Right ventricle myocardium inferior (tissue), 1 donor: ENCODE data around the gene PLA2G4E. TPM values are rescaled to one million over a fixed set of nuclear protein-coding genes. Genes with fewer than 3 reads are reported as not detected.

ENCODE experiments used
- ATAC-seq: fragments of 200-7000 bp; cut with Tn5 transposase; one replicate; pipeline ENCODE4 v1.9.1; 2020; ENCODE audit warnings: mild to moderate bottlenecking, moderate library complexity
- DNase-seq: peaks from one replicate; pipeline ENCODE4 v3.0.0; 2021; ENCODE audit errors: missing footprints
- intact Hi-C: fragments of 100-400 bp; cut with DNase I; formaldehyde crosslinking; loops from one replicate; pipeline ENCODE4 v1.11.0; 2022
- total RNA-seq: library from RNA; stranded (reverse); fragmentation: NEBNext Ultra II Directional; extraction: Animal tissue kit (Norgen Biotek cat#: 25700); gene quantifications from one replicate; pipeline ENCODE4 v1.2.1, GENCODE V29; 2021
- donor health status: DM: no; HTN: yes; CAD: no; lungs with severe emphysema.

The PLA2G4E gene
- total RNA-seq, 1 donor from 2014 or later, result 0.05 TPM

DNA sequence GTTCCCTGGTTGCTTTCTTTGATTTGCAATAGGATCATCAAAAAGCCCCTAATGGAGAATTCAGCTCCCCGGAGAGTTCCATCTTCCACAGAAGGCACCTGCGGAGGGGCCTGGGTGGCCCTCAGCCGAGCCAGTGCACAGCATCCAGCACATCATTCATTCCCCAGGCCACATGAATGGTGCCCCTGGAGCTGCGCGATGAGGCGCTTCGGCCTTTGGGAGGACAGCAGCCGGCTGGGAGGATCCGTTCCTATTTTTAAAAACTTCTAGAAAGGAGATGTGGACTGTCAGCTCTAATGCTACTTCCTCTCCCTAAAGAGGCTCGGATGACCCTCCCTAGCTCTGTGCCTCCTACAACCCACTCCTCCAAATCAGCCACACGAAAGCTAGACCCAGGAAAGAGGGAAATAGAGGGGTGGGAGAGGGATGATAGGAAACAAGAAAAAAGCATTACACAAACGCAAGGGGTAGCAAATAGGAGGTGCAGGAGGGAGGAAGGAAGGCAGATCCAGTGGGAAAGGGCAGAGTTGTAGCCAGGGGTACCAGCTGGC, 68.8 kb downstream of the PLA2G4E start:
- intact Hi-C loops, result no loop called here
- ATAC-seq, result no peak

GRCh38 chr15:41951571-41951970, 69.3 kb downstream of the PLA2G4E start:
- DNase-seq (no peak), ATAC-seq (no peak)
- intact Hi-C loops, result no loop called here

More for the DNA sequence above, 68.8 kb downstream of the PLA2G4E start:
- DNase-seq, result no peak

DNA sequence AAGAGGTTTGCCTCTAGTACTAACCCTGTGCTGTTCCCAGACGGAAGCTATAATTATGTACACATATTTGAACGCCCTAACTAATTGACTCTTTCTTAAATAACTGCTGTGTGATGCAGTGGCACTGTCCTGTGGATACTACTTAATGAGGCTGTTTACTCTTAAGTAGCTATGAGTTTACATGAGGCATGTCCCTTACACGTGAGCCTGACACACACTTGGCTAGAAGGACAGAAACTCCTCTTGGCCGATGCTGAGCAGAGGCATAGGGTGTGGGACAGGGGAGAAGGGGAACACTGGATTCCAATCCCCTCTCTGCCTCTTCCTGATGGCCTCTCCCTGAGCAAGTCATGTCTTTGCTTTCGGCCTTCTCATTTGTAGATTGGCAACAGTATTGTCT, 70.4 kb downstream of the PLA2G4E start:
- ATAC-seq (no peak), DNase-seq (no peak)
- intact Hi-C loops, result no loop called here

- intact Hi-C loops, result no loop called here
- DNase-seq (no peak), ATAC-seq (no peak)
Measured at GRCh38 chr15:41950127-41950483, 70.7 kb downstream of the PLA2G4E start.

- no peak for ATAC-seq
- no peak for DNase-seq
- intact Hi-C loops, result no loop called here
Measured at GRCh38 chr15:41949401-41950126, 71.3 kb downstream of the PLA2G4E start.

GRCh38 chr15:41948490-41948889, 72.4 kb downstream of the PLA2G4E start:
- ATAC-seq, result no peak
- intact Hi-C loops, result no loop called here
- DNase-seq, result no peak

DNA sequence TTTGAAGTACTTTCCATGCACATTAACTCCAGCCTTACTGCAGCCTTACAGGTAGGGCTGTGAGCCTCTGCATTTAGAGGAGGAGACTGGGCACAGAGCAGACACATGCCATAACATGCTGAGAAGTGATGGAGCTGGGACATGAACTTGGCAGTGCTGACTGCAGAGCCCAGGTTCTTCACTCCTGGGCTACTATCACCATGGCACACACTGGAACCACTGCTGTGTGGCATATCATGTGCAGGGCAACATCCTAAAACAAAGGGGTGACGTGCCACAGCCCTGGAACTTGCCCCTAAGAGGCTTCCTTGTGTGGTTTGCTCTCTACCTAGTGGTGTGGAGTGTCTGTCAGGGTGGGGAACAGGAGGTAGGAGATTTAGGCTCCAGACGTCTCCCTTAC, 73.9 kb downstream of the PLA2G4E start:
- DNase-seq, result no peak
- ATAC-seq, result peak; percentile 84
- intact Hi-C loops, result no loop called here

DNA sequence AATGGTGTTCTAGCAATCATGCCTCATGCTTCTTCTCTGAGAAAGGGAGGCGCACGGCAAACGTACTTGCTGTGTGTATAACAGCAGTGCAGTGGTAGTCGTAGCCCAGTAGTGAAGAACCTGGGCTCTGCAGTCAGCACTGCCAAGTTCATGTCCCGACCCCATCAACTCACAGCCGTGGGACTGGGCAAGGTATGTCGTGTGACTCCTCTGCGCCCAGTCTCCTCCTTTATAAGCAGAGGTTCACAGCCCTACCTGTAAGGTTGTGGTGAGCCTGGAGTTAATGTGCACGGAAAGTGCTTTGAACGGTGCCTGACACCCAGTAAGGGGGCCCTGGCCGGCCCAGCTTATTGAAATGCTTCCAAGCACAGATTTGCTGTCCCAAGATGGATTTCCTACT, 75.1 kb downstream of the PLA2G4E start:
- intact Hi-C loops, result loop anchor here (2.0 kb wide), 1 partner anchor 29 kb away; no protein-coding TSS in a partner anchor
- DNase-seq, result no peak
- peak; percentile 62 for ATAC-seq

DNA sequence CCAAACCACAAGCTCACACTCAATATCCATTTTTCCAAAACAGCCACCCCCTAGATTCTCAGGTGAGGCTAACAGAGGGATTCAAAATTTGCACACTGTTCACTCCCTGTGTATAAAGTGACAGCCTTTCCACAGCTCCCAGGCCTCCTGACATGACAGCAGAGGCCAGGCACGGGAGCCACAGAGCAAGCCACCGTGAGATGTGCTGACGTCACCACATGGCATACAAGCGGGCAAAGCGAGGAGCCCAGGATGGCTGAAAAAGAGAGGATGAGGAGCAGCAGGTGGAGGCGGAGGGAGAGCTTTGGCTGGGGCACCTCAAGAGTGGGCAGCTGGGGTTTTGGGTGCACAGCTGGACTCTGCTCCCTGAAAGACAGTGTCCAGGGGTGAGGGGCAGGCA, 75.6 kb downstream of the PLA2G4E start:
- no peak for ATAC-seq
- no peak for DNase-seq
- intact Hi-C loops, result loop anchor here (2.0 kb wide), 1 partner anchor 28 kb away; no protein-coding TSS in a partner anchor

GRCh38 chr15:41944313-41944940, 76.4 kb downstream of the PLA2G4E start:
- intact Hi-C loops, result loop anchor here (2.0 kb wide), 1 partner anchor 28 kb away; no protein-coding TSS in a partner anchor
- ATAC-seq (peak; percentile 49), DNase-seq (no peak)

- intact Hi-C loops, result loop anchor here (2.0 kb wide), 1 partner anchor 27 kb away; no protein-coding TSS in a partner anchor
- DNase-seq (no peak), ATAC-seq (no peak)
Measured at GRCh38 chr15:41943543-41944312, 77.1 kb downstream of the PLA2G4E start.

- DNase-seq, result no peak
- no peak for ATAC-seq
- intact Hi-C loops, result no loop called here
Measured at GRCh38 chr15:41942886-41943285, 78.0 kb downstream of the PLA2G4E start.

GRCh38 chr15:41941644-41942415, 79.0 kb downstream of the PLA2G4E start:
- intact Hi-C loops, result no loop called here
- no peak for DNase-seq
- no peak for ATAC-seq

DNA sequence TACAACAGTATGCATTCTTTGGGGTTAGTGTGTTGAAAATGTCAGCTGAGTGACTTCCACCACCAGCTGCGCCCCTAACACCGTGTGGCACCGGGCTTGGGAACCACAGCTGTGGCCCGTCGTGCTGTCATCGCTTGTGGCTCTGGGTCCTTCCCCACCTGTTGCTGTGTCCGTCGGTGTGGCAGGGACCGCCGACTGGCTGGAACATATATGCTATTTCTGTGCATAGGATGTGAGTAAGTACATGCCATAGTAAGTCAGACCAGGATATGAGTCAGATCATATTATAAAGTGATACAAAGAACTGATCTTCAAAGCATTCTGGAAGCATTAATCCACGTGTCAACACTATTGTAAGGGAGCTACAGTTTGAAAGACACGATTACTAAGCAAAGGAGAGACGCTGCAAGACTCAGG, 80.4 kb downstream of the PLA2G4E start:
- intact Hi-C loops, result no loop called here
- ATAC-seq (no peak), DNase-seq (no peak)

GRCh38 chr15:41939986-41940385, 80.9 kb downstream of the PLA2G4E start:
- DNase-seq (no peak), ATAC-seq (no peak)

DNA sequence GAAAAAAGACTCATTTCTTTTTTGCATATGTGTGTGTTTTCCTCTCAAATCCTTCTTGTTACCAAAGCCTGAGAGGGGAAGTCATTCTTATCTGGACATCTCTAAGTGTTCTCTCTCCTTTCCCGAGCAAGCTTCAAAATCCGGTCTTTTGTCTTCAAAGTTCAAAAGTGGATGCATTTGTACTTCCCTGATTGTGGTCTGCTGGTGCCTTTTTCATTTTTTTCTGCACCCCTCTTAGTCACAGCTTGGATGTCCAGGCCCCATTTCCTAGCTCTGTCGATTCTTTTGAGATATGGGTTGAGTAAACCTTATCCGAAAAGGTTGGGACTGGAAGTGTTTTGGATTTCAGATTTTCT, 83.3 kb downstream of the PLA2G4E start:
- intact Hi-C loops, result no loop called here
- no peak for ATAC-seq

More at GRCh38 chr15:41939986-41940385, 80.9 kb downstream of the PLA2G4E start:
- intact Hi-C loops, result no loop called here

GRCh38 chr15:41936649-41937567, 83.9 kb downstream of the PLA2G4E start:
- DNase-seq (no peak), ATAC-seq (no peak)
- intact Hi-C loops, result no loop called here

More for the DNA sequence above, 83.3 kb downstream of the PLA2G4E start:
- DNase-seq, result no peak

DNA sequence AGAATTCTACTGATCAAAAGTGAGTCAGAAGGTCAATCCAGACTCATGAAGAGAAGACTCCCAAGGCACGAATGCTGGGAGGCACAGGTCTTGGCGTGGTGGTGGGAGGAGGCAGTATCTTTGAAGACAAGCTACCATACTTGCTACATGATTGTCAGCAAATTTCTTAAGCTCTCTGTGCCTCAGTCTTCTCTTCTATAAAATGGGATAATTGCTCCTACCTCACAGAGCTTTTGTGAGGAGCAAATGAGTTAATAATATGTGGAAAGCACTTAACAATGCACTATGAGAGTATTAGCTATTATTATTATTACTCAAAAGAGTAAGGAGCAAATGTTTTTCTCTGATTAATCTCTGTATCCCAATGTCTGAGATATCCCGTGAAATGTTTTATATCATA, 84.7 kb downstream of the PLA2G4E start:
- intact Hi-C loops, result no loop called here
- DNase-seq, result no peak
- no peak for ATAC-seq
